Smooth muscle cell of the brain vasculature (primary cell): Measurements from ENCODE around the gene PIK3R6.
"Not testable (repeated sequence)": the region's sequence is repeated elsewhere in the genome, so short reads cannot be mapped to it uniquely, and the experiment has no call there.

Source experiments
- DNase-seq: peaks from one replicate; pipeline ENCODE4 v3.0.0-alpha.2; 2012; ENCODE audit warnings: low read depth, low spot score

Gene PIK3R6

GRCh38 chr17:8894673-8895578 is 27.5 kb upstream of the PIK3R6 start:
- DNase-seq: peak; percentile 44

- no peak for DNase-seq
Observed at GRCh38 chr17:8894202-8894671, 26.8 kb upstream of the PIK3R6 start.

- no peak for DNase-seq
Observed at GRCh38 chr17:8893621-8894201, 26.2 kb upstream of the PIK3R6 start.

GRCh38 chr17:8893059-8893458 is 25.6 kb upstream of the PIK3R6 start:
- no peak for DNase-seq

GRCh38 chr17:8892338-8892690 is 24.8 kb upstream of the PIK3R6 start:
- no peak for DNase-seq

- no peak for DNase-seq
Observed at GRCh38 chr17:8890671-8891070, 23.2 kb upstream of the PIK3R6 start.

- no peak for DNase-seq
Observed at GRCh38 chr17:8889458-8890210, 22.2 kb upstream of the PIK3R6 start.

- no peak for DNase-seq
Observed at GRCh38 chr17:8888704-8889302, 21.3 kb upstream of the PIK3R6 start.

GRCh38 chr17:8887834-8888703 is 20.6 kb upstream of the PIK3R6 start:
- no peak for DNase-seq

- DNase-seq: no peak
Observed at GRCh38 chr17:8887301-8887700, 19.8 kb upstream of the PIK3R6 start.

- no peak for DNase-seq
Observed at GRCh38 chr17:8885967-8886684, 18.7 kb upstream of the PIK3R6 start.

- not testable (repeated sequence) for DNase-seq
Observed at GRCh38 chr17:8885163-8885966, 17.9 kb upstream of the PIK3R6 start.

- DNase-seq: no peak
Observed at GRCh38 chr17:8884336-8884990, 17.0 kb upstream of the PIK3R6 start.

GRCh38 chr17:8883353-8883752 is 15.9 kb upstream of the PIK3R6 start:
- no peak for DNase-seq

GRCh38 chr17:8881606-8882005 is 14.1 kb upstream of the PIK3R6 start:
- no peak for DNase-seq

- no peak for DNase-seq
Observed at GRCh38 chr17:8880466-8880865, 13.0 kb upstream of the PIK3R6 start.

GRCh38 chr17:8879410-8879809 is 11.9 kb upstream of the PIK3R6 start:
- no peak for DNase-seq

- no peak for DNase-seq
Observed at GRCh38 chr17:8877984-8878383, 10.5 kb upstream of the PIK3R6 start.

- DNase-seq: no peak
Observed at GRCh38 chr17:8875957-8876356, 8.5 kb upstream of the PIK3R6 start.
